ENCODE measurements around the gene UBN1.

Gene UBN1

DNA sequence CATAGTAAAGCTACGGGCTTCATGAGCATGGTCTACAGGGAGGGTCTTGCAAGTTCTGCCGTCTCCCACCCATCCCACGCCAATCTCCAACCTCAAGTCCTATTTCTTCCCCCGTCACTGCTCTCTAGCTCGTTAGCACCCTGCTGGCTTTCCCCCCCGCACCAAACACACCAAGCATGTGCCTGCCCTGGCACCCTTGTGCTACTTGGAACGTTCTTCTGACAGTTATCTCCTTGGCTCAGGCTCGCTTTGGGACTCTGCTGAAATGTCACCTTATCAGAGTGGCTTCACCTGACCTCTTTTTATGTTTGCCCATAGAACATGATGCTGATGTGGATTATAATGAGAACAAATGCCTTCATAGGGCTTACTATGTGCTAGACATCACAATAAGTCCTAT is 22.1 kb upstream of the UBN1 start:
- no peak for DNase-seq (ENCODE audit: low spot score)

GRCh38 chr16:4826526-4826925 is 20.8 kb upstream of the UBN1 start:
- no peak for DNase-seq (ENCODE audit: low spot score)

DNA sequence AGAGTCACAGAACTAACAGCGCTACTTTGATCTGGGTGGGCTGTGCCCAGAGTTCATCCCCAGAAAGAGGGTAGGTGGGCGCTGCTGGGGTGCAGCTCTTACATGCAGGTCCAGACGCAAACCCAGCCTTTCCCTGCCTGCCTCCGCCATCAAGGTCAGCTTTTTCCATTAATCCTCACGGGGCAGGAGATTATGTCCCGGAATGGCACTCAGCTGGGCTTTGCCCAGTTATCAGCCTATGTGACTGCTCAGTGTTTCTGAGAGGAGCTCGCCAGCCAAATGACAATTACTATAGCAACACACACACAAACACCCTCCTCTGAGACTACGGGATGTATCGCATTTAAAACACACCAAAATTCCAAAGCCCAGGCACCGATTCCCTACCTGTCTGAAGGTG is 20.3 kb upstream of the UBN1 start:
- DNase-seq (ENCODE audit: low spot score) = no peak

DNA sequence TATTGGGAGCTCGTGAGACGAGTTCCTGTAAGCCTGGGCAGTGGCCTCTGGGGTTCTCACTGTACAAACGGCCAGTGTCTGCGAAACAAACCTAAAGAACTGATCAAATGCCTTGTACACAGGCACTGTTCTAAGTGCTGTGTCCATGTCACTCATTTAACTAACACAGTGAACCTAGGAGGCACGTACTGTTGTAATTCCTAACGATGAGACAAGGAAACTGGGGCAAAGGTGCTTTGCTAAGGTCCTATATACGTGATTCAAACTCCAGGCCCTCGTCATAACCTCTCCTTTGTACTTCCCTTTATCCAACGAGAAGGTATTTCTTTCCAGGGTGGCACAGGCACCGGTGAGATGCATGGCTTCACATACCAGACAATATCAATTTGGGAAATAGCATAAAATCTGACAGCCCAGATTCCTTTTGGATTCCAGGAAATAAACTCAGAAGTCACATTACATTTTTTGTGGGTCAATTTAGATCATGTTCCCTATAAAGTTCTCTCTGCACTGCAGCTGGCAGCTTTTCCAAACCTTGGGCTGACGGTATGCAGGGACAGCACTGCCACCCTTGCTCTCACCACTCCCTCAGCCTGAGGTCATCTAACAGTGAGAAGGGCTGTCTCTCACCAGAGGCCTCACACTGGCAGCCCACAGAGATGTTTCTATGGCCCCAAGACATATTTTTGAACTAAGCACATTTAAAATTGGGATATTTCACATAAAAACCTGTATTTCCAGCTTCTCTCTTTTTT is 18.5 kb upstream of the UBN1 start:
- no peak for DNase-seq (ENCODE audit: low spot score)

DNA sequence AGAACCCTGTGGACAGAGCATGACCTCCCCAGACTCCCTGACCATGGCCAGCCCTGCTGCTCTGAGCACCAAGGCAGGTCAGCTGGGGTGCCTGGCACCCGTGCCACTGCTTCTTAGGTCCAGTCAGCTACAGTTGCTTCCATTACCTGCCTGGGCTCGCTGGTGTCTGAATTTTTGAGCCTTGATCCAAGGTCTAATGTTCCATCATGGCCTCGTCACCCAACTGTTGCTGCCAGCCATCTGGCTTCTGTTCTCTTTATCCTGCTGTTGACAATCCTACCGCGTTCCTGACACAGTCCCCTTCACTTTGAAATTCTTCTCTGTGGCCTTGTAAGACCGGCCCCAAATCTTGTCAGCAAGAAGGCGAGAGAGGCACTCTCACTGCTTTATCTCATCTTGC is 16.9 kb upstream of the UBN1 start:
- DNase-seq (ENCODE audit: low spot score) = no peak

GRCh38 chr16:4831616-4832015 is 15.7 kb upstream of the UBN1 start:
- no peak for DNase-seq (ENCODE audit: low spot score)

DNA sequence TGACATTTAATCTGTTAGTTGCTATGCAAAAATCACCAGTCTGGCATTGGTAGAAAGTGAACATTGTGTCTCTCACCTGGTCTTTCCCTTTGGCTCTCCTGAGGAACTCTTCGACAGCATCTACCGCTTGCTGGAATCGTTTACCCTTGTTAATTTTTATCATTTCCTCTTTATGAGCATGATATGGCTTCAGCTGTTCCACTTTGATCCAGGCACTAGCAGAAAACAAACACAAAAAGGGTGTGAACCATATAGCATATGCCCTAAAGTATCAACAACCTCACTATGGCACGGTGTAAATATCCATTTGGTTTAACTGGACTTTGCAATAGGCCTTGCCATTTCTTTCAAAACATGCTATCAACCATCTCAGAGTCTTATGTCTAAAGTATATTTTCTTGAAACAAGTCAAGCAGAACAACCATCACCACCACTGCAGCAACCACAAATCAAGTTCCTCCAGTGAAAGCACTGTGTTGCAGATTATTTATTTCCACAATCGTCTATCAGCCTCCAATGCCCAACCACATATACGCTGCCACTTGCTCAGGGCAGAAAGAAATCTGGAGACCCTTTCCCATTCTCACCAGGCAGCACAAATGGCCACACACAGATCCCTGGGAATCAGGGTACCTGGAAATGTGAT is 14.5 kb upstream of the UBN1 start:
- no peak for DNase-seq (ENCODE audit: low spot score)

DNA sequence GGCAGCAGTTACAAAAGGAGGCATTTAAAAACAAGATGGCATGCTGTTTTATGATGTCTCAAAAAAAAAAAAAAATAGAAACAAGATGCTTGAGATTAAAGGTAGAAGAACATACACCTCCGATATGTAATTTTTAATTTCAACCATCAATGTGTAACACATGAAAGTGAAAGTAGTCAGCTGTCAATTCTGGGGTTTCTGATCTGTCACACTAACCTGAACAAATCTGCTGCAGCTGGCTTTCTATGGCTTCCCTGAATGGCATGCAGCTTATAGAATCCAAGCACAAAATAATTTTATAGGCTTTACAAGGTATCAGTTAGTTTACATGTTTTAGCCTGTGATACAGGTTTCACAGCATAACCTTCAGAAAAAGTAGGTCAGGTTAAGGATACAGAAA is 13.7 kb upstream of the UBN1 start:
- DNase-seq (ENCODE audit: low spot score) = no peak

- DNase-seq (ENCODE audit: low spot score) = no peak
Observed at GRCh38 chr16:4836727-4837126, 10.6 kb upstream of the UBN1 start.

DNA sequence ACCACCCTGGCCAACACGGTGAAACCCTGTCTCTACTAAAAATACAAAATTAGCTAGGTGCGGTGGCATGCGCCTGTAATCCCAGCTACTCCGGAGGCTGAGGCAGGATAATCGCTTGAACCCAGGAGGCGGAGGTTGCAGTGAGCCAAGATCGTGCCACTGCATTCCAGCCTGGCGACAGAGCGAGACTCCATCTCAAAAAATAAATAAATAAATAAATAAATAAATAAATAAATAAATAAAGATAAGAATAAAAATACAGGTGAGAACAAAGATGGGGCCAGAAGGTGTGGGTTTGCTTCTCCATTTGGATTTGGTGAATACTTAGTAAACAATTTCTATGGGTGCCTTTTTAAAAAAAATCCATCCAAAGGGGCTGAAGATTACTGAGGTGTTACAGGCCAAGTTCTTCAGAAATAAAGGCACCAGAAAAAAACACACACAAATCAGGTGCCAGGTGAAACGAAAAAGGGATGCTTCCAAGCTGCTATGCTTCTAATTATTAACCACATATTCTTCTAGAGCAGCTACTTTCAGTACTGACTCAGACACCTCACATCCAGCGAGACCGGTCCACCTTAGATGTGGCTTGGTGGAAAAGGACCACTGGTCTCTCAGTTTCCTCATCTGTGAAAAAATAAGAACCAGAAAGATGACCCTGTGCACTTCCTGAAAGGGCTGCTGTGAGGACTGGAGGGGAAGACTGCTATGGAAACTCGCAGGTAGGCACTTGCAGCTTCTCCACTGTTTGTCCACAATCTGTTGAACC is 9.4 kb upstream of the UBN1 start:
- DNase-seq (ENCODE audit: low spot score) = no peak

GRCh38 chr16:4839942-4840341 is 7.3 kb upstream of the UBN1 start:
- no peak for DNase-seq (ENCODE audit: low spot score)

DNA sequence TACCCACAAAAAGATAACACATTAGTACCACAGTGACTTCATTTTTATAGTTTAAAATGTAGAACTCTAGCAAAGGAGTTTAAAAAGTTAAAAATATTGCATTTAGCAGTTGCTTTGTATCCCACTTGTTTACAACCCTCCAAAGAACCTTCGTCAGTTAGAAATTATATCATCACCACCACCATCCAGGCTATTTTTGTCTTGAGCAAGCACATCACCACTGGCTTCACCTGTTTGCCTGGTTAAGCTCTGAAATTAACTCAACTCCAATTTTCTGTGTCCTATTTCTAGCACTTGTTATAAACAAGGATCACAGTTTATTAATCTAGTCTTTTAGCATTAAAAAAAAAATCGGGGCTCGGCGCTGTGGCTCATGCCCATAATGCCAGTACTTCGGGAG is 6.3 kb upstream of the UBN1 start:
- DNase-seq (ENCODE audit: low spot score) = no peak

- peak; percentile 66 for DNase-seq (ENCODE audit: low spot score)
Observed at GRCh38 chr16:4846503-4846900, 779 bp upstream of the UBN1 start.

- peak; percentile 25 for DNase-seq (ENCODE audit: low spot score)
Observed at GRCh38 chr16:4847774-4848587, 700 bp downstream of the UBN1 start.

DNA sequence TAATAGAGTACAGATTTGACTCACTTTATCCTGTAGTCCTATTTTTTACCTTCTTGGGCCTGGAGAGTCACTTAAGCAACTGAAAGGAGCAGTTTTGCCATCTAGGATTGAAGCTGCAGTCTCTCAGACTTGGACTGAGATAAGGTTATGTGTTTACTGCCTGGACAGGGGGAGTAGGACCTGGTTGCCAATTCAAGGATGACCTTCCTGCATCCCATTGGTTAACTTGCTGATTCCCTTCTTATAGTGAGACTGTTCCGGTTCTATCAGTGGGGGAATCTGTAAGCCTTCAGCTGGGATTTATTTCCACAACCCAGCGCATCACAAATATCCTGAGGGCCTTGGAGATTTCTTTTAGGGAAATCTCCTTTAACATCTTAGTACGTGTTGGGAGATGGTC is 2.9 kb downstream of the UBN1 start:
- DNase-seq (ENCODE audit: low spot score) = no peak

DNA sequence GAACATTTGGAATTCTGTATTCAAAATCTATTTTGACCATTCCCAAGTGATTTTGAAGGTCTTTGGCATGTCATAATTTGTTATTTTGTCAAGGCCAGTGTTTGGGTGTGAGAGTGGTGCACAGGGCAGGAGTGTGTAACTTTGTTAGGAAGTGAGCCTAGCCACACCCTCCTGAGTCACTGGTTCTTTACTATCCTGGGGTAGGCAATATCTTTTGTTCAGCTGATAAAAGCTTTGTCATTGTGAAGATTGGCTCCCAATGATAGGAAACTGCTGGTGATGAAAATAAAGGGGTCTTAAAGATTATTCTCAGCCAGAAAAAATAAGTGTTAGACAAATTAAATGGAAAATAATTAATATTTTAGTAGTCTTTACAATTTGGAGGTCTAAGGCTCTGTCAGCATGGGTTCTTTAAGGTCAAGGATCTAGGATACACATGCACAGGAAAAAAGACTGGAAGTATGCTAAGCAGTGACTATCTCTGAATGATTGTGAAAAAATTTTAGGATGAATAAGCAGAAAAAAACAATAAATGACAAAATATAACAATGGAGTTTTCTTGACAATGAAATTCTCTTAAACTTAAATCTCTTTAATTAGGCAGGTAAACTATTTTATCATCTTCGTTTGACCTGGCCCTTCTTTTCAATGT is 5.1 kb downstream of the UBN1 start:
- DNase-seq (ENCODE audit: low spot score) = no peak

GRCh38 chr16:4855371-4855770 is 8.1 kb downstream of the UBN1 start:
- no peak for DNase-seq (ENCODE audit: low spot score)

- DNase-seq (ENCODE audit: low spot score) = no peak
Observed at GRCh38 chr16:4855804-4856203, 8.5 kb downstream of the UBN1 start.

- DNase-seq (ENCODE audit: low spot score) = no peak
Observed at GRCh38 chr16:4859190-4859899, 12.1 kb downstream of the UBN1 start.

DNA sequence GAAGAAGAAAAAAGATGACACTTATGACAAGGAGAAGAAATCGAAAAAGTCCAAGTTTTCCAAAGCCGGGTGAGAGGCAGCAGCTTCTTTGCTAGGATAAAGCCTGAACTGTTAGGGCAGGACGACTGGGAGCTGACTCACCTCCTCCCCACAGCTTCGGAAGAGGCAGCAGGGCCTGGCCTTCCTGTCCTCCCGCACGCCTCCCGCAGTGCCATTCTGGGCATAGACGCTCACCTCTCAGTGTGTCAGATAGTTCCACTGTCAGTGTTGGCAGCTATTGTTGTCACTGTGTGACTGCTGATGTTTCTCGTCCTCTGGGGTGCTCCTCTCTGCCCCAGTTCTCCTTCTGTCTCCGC is 12.6 kb downstream of the UBN1 start:
- no peak for DNase-seq (ENCODE audit: low spot score)

DNA sequence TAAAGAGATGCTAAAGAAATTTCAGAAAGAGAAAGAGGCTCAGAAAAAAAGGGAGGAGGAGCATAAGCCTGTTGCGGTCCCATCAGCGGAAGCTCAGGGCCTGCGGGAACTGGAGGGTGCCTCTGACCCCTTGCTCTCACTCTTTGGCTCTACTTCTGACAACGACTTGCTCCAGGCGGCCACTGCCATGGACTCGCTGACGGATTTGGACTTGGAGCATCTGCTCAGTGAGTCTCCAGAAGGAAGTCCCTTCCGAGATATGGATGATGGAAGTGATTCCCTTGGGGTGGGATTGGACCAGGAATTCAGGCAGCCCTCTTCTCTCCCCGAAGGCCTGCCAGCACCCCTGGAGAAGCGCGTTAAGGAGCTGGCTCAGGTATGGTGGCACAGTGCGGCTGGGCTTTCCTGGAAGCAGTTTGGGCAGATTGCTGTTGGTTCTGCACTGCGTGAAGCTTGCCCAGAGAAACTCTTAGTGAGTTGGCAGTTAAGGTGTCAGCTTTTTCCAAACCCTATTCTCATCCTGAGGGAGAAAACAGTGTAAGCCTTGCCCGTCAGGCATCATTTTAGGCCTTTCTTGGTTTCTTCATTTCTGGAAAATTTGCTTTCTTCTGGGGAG is 13.6 kb downstream of the UBN1 start:
- no peak for DNase-seq (ENCODE audit: low spot score)
